Measurements from ENCODE around the gene DEFB131B.

DEFB131B gene

DNA sequence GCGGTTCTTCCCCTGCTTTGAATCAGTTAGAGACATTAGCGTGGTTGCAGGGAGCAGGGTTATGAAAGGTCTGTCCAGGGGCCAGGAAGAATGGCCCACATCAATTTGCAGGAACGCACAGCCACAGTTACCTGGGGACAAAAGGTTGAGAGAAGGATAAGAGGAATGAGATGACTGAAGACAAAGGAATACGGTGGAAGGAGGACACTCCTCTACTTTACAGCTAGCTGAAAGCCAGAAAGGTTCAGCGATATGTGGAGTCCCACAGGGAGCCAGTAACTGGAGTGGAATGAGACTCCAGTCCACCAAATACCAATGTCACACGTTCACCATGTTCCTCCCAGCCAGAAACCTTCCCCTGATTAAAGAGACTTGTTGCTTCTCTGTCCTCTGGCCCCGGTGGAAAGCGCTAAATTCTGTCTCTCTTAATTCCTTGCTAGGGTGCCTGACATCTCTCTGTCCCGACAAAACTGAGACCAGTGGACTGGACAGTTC, 39.4 kb downstream of the DEFB131B start:
- no peak for DNase-seq (ENCODE audit: low read depth)
- no peak overlapping the region for H3K4me3 ChIP-seq (ENCODE audit: low read length)
- TF ChIP-seq, protein P1, sequence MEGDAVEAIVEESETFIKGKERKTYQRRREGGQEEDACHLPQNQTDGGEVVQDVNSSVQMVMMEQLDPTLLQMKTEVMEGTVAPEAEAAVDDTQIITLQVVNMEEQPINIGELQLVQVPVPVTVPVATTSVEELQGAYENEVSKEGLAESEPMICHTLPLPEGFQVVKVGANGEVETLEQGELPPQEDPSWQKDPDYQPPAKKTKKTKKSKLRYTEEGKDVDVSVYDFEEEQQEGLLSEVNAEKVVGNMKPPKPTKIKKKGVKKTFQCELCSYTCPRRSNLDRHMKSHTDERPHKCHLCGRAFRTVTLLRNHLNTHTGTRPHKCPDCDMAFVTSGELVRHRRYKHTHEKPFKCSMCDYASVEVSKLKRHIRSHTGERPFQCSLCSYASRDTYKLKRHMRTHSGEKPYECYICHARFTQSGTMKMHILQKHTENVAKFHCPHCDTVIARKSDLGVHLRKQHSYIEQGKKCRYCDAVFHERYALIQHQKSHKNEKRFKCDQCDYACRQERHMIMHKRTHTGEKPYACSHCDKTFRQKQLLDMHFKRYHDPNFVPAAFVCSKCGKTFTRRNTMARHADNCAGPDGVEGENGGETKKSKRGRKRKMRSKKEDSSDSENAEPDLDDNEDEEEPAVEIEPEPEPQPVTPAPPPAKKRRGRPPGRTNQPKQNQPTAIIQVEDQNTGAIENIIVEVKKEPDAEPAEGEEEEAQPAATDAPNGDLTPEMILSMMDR (conservative IDR thresholded peaks at IDR 0.05; ENCODE audit: low read length), result no peak

DNA sequence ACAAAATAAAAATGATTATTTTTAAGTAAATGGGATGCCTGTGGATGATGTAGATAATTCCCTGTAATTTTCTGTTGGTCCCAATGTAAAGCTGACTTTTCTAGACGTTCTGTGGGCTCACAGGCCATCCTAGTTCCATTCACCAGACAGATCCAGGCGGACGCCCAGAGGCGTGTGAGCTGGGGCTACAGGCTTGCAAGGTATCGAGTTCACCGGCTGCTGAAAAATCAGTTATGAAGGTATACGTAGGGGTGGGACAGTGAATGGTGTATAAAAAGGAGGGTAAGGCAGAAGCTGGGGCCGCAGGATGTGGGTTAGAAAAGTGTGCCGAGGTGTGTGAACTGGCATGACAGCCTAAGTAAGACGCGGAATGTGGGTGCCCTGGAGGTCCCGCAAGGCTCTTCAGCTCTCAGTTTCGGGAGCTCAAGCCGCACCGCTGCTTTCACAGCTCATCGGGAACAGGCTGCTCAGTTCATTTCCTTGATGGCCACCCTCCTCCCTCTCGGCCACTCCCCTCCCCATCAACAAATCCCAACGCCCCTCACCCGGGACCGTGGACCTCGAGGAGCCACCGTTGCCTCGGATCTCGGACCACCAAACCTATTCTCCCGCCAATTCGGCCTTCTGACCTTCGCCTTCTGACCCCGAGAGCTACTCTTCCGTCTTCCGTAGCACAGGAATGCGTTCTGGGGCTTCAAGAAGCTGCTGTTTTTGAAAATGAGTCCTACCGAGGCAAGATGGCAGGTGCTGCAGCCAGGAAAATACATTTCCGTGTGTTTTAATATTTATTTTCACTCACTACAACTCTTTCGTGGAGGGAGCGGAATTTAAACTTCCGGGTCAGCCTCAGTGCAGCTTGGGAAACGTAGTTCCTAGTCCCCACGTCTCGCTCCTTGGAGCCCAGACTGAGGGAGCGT, 49.8 kb downstream of the DEFB131B start, which contains the start of gene XNDC1N:
XNDC1N (minus strand) TSS at position 775 of the 917 bp plus-strand sequence. CDS start 5,241 bp downstream, outside the sequence.
- TF ChIP-seq, protein P1 (conservative IDR thresholded peaks at IDR 0.05; ENCODE audit: low read length), result no peak
- DNase-seq (ENCODE audit: low read depth), result no peak
- peak within 1 kb of the TSS; percentile 100 for H3K4me3 ChIP-seq (ENCODE audit: low read length)

DNA sequence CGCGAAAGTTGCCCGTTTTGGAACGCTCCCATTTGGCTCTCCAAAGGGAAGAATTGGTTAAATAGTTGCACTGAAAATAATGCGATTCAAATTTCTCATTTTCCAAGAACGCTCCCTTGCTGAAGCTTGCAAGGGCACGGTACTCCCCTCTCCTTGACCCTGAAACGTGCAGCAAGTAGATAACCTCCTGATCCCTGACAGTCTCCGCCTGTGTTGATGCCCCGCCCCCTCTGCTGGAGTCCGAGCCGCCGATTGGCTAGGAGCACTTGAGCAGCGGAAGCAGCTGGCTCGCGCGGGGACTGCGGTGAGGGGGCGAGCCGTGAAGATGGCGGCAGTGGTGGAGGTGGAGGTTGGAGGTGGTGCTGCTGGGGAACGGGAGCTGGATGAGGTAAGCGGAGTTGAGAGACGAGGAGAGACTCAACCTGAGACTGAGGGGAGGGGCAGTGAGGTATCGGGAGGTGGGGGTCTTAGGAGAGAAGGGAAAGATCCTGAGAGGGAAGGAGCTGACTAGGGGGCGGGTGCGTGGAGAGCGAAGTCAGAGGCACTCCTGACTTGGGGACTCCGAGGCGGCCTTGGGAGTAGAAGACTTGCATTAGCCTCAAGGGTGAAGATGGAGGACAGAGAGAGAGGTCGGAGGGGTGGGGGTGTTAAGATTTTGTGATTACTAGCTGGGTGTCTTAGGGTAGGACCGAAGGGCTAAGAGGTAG, 50.6 kb downstream of the DEFB131B start, which contains the start of gene RNF121:
RNF121 (plus strand) TSS at position 310 of the 707 bp plus-strand sequence; CDS start at position 326, 16 bp downstream.
- TF ChIP-seq, protein P1 (conservative IDR thresholded peaks at IDR 0.05; ENCODE audit: low read length), result no peak
- peak; percentile 95 for DNase-seq (ENCODE audit: low read depth)
- H3K4me3 ChIP-seq (ENCODE audit: low read length), result peak within 1 kb of the TSS; percentile 100

DNA sequence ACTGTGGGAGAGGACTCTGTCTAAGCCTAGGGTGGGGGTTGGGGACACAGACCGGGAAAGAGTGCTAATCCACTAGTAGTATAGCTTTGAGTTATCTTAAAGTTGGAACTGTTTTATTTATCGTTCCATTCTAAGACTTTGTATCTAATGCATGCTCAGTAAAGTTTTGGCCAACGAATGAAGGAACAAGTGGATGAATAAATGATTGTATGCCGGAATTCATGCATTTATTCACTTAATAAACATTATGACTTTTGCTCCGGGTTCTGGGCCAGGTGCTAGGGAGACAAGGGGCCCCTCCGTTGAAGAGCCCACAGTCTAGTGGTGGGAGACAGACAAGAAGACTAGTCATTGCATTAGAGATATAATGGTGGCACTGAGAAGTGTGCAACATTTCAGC, 51.2 kb downstream of the DEFB131B start:
- no peak for DNase-seq (ENCODE audit: low read depth)
- TF ChIP-seq, protein P1 (conservative IDR thresholded peaks at IDR 0.05; ENCODE audit: low read length), result no peak
- H3K4me3 ChIP-seq (ENCODE audit: low read length), result peak overlapping the region; percentile 100

DNA sequence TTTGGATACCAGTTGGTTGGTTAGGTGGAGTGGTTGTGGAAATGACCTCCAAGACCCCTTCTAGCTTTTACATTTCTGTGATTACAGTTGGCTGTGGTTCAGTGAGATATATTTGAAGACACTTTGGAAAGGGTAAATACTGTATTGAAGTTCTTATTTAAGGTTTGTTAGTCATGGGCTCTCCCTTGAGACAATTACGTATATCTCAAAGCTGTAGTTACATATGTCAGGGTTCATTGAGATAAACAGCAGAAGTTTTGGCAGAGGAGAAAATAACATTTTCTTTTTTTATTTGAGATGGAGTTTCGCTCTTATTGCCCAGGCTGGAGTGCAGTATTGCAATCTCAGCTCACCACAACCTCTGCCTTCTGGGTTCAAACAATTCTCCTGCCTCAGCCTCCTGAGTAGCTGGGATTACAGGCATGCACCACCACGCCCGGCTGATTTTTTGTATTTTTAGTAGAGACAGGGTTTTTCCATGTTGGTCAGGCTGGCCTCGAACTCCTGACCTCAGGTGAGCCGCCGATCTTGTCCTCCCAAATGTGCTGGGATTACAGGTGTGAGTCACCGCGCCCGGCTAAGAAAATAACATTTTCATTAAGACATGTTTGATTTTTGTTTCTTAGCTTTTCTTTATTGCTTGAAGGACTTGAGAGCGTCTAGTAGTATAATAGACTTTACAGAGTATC, 52.4 kb downstream of the DEFB131B start:
- H3K4me3 ChIP-seq (ENCODE audit: low read length), result no peak overlapping the region; the same call in 1 of the 2 replicates
- TF ChIP-seq, protein P1 (conservative IDR thresholded peaks at IDR 0.05; ENCODE audit: low read length), result no peak
- DNase-seq (ENCODE audit: low read depth), result no peak

DNA sequence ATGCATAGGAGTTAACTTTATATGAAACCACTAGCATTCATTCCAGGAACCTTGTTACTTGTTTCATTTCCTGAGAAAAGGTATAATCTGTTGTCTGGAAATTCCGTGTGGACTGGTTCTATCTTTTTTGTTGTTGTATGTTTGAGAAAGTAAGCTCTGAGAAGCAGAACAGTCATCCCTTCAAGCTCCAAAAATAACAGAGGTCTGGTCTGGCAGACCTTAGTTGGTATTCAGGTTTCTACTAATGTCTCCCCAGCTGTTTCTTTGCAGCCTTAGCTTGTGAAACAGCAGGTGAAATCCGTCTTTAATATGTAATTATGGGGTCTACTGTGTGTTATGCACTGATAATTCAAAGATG, 53.0 kb downstream of the DEFB131B start:
- TF ChIP-seq, protein P1 (conservative IDR thresholded peaks at IDR 0.05; ENCODE audit: low read length), result no peak
- H3K4me3 ChIP-seq (ENCODE audit: low read length), result no peak overlapping the region
- no peak for DNase-seq (ENCODE audit: low read depth)
